Astrocyte (in vitro differentiated cells and primary cell): ENCODE data around the gene DNAJC30.

Experiments
- CTCF ChIP-seq: IDR thresholded peaks from 2 replicates; pipeline ENCODE4 v1.5.1; 2011; ENCODE audit warnings: low read depth, mild to moderate bottlenecking, inconsistent platforms, low read length, moderate library complexity; ENCODE audit not compliant: insufficient read depth
- EZH2 ChIP-seq: IDR thresholded peaks from 2 replicates; pipeline ENCODE4 v1.6.1; 2012; ENCODE audit warnings: mild to moderate bottlenecking, low read length, inconsistent platforms; ENCODE audit not compliant: insufficient read depth

DNA sequence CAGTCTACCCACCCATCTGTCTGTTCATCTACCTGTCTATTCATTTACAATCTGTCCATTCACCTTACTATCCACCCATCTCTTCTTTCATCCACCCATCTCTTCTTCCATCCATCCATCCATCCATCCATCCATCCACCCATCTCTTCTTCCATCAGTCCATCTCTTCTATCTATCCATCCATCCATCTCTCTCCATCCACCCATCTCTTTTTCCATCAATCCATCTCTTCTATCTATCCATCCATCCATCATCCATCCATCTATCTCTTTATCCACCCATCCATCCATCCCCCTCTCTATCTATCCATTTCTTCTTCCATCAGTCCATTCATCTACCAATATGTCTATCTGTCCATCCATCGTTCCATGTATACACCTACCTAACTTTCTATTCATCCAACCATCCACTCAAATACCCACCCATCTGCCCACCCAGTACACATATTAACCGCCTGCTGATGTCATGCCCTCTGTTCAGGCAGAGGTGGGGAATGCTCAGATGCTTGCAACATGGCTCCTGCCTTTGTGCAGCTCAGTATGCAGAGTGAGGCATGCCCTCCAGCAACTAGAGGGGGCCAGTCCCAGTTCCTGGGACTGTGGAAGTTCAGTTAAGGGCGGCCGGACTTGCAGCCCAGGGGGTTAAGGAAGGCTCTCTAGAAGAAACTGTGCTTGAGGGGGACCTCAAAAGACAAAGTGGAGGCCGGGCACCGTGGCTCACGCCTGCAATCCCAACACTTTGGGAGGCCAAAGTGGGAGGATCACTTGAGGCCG is 47.6 kb downstream of the DNAJC30 start:
- no peak for TF ChIP-seq CTCF
- no peak for TF ChIP-seq EZH2
